Activated T-helper 9 cell treated with anti-CD3 and anti-CD28 coated beads, Interleukin-2, amount 50 U/mL, for 16 hours (primary cell): ENCODE measurements around the gene FANCC.

Source experiments
- DNase-seq: peaks from one replicate; pipeline ENCODE4 v3.0.0-alpha.2; 2020; ENCODE audit warnings: low read depth

Gene FANCC

DNA sequence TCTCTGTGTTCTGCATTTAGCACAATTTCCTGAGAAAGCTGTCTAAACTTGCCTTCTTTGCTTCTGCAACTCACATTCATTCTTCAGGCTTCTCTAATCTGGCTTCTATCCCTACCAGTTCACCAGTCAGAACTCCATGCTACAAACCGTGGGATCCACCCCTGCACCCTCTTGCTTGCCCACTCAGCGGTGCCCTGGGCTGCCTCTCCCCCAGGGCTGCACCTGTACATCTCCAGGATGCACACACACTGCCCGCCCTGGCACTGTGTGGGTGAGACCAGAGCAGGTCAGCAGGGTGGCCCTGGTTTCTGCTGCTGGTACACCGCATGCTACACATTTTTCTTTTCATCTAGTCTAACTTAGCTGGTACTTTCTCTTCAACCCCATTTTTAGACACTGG lies 127.1 kb downstream of the FANCC start:
- no peak for DNase-seq

DNA sequence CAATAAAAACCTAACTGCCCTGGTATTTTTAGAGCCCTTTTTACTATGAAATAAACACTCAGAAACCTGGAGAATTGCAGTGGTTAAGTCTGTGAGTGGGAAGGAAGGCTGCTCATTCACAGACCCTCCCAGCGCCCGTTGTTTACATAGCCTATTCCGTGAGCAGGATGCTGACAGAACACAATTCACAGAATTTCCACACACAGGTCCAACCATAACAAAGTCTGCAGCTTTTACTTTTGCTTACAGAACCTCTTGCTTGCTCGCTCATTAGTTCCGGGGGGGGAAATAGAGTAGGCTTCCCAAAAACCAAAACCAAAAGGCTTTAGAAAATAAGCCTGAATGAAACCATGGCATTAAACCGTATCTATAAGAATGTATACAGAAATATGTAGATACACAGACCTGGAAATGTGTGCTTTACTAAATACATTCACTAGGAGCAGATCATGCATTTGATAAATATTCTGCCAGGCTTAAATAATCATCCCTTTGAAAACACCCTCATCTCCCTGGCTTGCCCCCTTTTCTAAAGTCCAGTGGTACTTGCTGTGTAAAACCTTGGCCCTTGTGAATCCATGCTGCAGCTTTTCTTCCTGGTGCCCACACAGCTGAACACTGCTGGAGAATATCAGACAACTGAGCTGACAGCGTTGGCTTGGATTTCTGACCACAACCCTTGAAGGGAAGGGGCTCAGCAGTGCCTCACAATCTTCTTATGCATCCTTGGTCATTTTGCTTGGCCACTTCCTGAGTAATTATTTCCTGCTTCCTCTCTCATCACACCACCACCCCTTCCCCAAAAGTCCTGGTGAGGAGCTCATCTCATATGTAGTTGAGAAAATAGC lies 128.0 kb downstream of the FANCC start:
- DNase-seq = no peak

DNA sequence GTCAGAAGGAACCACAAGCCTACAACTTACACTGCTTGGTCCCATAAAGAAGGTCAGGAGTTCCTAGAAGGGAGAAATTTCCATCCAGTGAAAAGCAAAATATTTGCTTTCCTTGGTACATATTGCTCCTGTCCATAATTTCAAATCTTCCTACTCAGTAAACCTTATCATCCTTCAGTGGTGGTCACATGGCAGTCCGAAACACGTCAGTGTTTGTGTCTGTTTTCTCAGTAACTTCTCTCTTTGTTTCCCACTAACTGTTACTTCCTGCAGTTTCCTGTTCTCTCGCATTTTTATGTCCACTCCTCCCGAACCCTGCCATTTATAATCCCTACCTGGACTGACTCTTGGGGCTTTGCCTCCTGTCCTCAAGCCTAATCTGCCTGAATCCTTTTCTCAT lies 129.1 kb downstream of the FANCC start:
- DNase-seq = no peak

DNA sequence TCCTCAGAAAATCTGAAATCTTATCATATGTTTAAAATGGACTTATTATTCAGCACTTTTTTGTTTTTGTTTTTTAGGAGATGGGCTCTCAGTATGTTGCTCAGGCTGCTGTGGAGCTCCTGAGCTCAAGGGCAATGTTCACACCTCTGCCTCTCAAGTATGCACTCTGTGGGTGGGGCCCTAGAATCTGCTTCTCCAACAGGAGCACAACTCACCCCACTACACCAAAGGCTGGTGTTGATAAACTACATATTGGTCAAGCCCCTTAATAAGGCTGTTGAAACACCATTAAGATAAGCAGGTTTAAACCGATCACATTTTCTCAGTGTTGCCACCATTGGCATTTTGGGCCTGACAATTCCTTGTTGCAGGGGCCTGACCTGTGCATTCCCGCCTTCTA lies 131.6 kb downstream of the FANCC start:
- DNase-seq = no peak

DNA sequence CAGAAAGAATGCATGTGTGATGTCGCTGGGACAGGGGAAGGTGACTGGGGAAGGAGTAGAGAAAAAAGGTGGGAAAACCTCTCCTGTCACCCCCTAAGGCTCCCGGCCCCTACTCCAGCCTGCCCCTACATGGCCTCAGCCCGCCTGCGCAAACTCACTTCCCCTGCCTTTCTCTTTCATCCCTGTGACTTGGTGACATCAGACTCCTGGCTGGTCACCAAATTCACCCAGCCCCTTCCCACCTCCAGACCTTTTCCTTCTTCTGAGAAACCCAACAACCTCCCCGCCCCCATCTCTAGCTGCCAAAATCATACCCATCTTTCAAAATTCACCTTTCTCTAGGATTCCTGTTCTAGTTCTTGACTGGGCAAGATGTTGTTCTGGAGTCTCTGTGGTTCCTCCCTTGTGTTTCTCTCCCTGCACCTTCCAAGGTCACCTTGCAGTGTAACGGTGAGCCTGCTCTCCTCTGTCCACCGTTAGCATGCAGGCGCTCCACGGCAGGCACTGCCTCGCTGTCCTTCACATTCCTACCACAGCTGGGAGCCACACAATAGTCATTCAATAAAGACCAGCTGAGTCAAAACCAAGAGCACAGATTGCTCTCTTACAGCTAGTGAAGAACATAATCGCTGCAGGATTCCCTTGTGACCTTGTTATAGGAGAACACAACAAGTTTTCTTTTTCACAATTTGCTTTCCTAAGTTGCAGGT lies 134.5 kb downstream of the FANCC start:
- no peak for DNase-seq

DNA sequence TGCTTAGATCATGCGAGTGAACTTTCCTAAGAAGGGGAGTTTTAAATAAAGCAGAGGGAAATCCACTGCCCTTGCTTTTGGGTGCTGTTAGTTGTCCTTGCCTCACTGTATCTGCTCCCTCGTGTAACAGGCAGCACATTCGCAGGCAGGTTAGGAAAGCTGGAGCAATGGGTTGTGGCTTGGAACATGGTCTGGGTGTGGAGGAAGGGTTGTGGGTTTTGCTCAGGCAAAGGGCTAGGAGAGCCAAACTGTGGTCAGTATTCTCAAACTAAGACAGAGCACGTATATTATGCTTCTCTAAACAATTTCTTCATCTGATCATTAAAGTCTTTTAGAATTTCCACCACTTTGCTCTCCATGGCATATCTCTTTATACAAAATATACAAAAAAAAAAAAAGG lies 135.7 kb downstream of the FANCC start:
- no peak for DNase-seq

DNA sequence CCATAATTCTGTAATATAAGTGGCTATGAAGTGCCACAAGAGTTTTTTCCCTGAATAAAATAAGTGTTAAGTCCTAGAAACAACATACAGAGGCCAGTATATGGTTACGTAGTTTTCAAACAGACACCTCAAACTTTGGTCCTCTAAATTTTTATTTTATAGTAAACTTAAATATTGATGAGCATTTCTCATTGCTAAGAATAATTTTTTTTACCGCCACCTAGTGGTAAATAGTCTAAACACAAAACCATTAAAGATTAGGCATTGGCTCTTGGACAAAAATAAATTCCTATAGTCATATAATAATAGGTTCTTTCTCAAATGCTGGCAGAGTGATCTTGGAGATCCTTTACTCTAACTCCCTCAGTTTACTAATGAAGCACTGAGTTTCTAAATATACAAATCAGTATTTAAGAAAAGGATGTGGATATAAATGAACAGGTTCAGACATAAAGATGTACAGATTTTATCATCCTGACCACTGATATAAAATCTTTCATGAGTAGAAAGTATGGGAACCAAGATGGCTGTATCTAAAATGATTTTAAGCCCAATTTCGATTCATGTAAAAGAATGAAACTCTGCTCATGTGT lies 136.2 kb downstream of the FANCC start:
- no peak for DNase-seq

DNA sequence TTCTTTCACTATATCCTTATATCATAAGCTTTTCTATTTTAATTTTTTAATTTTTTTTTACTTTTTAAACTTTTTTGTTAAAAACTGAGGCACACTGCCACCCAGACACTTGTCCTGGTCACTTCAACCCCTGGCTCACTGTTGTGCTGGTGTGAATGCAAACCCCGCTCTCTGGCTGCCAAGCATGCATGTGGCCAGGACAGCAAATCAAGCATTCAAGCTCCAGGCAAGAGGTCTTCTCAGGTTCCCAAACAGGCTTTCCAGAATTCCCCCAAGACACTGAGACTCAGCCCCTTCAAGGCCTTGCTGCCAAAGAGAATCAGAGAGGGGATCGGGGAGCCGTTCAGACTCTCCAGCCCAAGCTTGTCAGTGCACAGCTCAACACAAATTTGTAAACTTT lies 139.9 kb downstream of the FANCC start:
- no peak for DNase-seq

DNA sequence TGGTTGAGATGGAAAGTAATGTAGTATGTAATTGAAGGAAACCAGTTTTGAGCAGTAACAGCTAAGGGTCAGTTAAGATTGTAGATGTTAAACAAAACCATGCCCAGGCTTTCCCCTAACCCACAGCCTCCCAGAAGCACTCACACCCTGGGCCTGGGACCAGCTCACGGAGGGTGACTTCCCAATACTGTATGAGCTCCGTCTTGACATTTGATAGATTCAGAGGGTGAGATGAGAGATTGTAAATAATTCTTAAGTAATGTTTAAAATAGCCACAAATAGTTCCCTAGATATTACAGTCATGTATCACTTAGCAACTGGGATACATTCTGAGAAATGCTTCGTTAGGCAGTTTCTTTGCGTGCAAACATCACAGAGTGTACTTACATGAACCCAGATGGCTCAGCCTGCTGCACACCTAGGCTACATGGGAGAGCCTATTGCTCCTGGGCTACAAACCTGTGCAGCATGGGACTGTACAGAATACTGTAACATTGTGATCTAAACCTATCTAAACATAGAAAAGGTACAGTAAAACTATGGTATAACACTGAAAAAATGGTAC lies 140.7 kb downstream of the FANCC start:
- DNase-seq = no peak

DNA sequence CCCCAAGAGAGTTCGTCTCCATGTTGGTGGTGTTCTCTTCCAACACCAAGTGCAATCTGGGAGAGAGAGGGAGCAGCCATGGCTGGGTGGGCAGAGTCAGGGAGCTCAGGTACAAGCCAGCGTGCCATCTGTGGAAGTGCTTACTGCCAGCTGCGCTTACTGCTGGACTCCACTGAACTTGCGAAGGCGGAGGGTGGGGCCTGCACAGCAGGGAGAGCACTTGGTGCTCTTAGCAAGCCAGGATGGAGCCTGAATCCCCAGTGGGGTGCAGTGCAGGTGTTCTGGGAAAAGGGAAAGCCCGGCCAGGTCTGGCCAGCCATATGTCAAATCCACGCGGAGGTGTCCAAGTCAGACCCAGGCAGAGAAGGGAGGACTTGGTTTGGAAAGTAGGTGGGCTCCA lies 142.0 kb downstream of the FANCC start:
- DNase-seq = no peak

DNA sequence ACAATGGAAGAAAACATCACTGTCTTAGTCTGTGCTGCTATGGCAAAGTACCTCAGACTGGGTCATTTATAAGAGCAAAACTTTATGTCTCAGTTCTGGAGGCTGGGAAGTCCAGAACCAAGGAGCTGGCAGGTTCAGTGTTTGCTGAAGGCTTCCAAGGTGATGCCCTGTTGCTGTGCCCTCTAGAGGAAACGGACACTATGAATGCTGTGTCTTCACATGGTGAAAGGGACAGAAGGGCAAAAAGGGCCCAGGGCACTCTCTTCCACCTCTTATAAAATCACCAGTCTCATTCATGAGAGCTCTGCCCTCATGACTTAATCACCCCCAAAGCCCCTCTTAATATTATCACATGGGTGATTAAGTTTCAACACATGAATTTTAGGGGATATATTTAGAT lies 143.5 kb downstream of the FANCC start:
- no peak for DNase-seq

DNA sequence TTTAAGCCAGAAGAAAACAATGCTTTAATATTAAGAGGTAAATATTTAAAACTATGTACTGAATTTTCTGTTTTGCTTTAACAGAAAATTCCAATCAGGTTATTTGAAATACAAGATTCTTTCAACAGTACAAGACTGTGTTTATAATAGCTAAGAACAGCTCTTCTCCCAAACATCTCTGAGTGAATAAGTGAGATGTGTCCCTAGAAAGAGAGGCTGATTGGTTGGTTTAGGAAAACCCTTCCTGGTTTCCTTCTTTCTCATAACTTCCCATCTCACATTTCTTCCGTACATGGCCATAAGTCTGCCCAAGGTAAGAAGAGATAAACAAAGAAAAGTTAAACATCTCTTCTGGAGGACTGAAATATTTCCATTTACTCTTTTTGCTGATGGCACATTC lies 145.9 kb downstream of the FANCC start:
- DNase-seq = no peak

DNA sequence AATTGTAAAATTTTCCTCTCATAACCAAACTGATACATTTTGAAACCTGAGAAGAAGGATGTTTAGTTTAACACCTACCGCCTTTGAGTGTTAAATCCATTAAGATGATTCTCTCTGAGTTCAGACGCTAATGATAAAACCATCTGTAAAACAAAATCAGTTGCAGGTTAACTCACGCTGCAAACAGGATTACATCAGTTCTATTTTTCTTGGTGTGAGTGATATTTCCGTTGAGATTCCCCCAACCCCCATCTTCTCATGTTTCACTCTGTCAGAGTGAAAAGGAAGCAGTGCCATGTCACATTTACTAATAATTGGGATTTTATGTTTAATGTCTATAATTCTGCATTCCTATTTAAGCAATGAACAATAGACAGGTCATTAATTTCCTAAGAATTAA lies 146.5 kb downstream of the FANCC start:
- no peak for DNase-seq

DNA sequence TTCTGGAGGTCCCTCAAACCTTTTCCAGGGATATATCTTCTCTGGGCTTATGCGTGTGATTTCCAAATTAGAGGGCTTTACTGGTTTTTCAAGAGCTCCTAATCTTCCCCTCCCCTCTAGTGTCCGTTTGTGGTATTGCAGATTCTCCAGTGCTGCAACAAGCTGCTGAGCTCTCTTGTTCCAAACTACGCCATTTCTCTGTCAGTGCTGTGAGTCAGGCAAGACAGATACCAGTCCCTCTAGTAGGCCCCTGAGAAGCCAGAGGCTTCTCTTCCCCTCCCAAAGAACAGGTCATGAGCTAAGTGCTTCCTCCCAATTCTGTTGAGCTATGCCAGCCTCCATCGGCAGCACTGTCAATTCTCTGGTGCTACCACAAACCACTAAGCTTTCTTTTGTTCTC lies 149.5 kb downstream of the FANCC start:
- peak; percentile 7 for DNase-seq

DNA sequence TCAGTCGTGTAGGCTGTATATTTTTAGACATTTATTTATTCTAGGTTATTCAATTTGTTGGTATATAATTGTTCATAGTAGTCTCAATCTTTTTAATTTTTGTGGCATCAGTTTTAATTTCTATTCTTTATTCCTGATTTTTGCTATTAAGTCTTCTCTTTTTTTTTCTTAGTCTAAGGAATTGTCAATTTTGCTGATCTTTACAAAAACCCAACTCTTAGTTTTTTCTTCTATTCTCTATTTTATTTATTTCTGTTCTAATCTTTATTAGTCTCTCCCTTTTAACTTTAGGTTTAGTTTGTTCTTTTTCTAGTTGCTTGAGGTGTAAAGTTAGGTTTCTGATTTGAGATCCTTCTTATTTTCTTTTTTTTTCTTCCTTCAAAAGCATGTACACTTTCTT lies 152.5 kb downstream of the FANCC start:
- no peak for DNase-seq

DNA sequence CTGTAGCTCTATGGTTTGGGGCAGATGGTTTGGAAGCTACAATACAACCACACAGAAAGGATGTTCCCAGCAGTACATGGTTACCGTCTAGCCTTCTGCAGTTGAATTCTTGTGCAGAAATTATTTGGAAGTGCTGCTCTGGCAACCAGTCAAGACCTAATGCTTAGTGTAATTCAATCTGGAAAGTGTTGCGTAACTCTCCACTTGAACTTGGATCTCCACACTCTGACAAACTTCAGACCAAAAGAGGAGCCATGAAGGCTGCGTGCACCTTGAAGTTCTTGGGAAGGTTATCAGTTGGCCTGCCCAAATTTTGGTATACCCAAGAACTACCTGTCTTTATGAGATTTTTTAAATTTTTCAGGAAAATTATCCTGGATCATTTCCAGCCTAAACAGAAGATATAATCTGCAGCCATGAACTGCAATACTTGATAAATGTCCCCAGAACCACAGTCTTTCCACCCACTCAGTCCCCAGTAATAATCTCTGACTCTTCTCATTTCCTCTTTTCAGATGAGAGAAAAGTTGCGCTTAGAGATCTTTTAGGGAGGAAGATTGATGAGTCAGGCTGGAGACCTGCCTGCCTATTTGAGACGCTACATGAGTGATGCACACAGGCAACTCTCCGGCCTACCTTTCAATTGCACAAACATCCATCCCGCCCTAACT lies 159.9 kb downstream of the FANCC start:
- no peak for DNase-seq

DNA sequence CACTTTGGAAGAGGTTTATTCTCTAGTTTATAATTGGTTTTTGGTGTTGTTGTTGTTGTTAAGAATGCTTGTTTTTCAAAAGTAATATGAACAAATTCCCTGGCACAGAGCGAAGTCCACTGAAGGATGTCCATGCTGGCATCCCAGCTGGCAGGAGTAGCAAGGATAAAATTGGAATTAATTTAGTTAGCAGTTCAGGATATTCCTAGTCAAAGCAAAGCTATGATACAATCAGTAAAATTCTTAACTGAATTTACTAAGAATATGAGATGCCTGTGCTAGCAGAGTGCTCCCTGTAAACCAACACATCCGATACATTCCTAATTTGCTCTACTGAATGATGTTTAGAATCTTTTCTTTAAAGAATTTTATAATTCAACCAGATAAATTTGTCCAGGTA lies 161.4 kb downstream of the FANCC start:
- DNase-seq = no peak

DNA sequence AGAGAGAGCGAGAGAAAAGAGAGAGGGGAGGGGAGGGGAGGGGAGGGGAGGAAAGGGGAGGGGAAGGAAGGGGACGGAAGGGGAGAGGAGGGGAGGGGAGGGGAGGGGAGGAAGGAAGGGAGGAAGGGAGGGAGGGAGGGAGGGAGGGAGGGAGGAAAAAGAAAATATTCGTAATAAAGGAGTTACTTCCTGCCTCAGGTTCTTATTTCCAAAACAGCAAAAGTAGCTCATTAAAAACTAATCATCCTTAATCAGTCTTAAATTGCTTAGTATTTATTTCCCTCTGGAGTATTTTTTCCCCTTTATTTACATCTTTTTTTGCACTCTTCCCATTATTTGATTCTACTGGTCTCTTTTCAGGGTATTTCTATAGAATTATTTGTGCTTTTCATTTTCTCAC lies 162.3 kb downstream of the FANCC start:
- DNase-seq = no peak

DNA sequence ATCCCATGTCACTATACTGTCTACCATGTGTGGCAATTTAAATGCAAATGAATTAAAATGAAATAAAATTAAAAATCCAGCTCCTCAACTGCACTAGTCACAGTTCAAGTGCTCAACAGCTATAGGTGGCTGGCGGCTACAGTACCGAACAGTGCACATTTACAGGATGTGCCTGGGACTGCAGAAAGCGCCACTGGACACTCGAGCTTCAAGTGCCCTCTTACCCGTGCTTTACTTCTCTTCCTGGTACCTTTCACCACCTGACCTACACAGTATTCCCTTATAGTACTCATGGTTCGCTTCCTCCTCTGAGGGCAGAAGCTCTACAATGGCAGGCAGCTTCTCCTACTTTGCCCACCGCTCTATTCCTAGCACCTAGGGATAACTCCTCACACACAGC lies 166.6 kb downstream of the FANCC start:
- no peak for DNase-seq

DNA sequence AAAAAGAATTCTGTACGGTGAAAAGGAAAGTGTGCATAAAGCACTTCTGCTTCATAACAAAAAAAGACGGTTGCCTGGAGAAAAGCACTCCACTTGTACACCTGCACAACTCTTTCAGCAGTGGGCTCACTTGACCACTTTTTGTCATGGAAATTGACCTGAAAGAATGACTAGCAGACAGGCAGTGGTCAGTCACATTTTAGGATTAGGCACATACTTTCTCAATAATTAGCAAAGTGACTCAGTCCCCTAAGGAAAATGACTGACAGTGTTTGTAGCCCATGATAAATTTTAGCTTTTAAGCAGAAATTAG lies 169.3 kb downstream of the FANCC start:
- no peak for DNase-seq

DNA sequence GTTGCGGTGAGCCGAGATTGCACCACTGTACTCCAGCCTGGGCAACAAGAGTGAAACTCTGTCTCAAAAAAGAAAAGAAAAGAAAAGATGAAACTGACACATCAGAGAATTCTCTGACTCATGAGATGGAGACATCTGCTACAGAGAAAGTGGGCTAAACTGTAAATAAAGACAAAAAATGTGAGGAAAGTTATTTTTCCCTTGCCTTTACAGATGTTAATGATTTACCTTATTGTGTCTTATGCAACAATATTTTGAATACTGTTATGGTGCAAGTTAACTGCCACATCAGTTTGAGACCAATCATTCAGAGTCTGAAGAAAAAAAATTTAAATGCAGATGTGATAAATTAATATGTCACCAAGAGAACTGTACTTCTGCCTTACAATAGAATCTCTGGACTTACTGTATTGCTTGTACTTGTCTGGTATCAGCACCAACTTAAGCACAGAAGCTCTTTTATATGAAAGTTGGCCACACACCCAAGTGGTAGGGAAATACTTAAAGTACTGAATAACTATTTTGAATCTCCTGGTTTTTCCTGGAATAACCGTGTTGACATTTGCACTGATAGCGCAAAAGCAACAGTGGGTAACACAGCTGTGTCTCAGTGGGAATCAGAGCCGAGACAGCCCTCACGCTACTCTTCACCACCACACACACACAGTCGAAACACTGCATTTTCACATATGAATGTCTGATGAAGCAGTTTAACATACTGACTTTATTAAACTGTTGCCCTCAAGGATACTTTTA lies 169.9 kb downstream of the FANCC start:
- no peak for DNase-seq
